Measurements from ENCODE around the gene CHM.
A peak's percentile ranks its signal among the peaks of the same experiment; 100 is the strongest.

CHM gene

GRCh38 chrX:86047174-86047935, at the start of gene CHM:
TSS of gene CHM (minus strand) at chrX:86047558. CDS start at chrX:86047532, 26 bp downstream.
- Histone ChIP-seq H3K27ac (peak within 1 kb of the TSS; percentile 60 to 89), H3K4me3 (peak within 1 kb of the TSS; percentile 80)
- peak; percentile 77 for DNase-seq (ENCODE audit: low spot score)
- no peak for TF ChIP-seq CTCF (IDR thresholded peaks at IDR 0.05)

GRCh38 chrX:86078650-86079049, 31.3 kb upstream of the CHM start:
- TF ChIP-seq CTCF (IDR thresholded peaks at IDR 0.05) = no peak
- DNase-seq (ENCODE audit: low spot score) = no peak
- H3K27ac ChIP-seq = no peak overlapping the region
- H3K4me3 ChIP-seq = no peak overlapping the region

- H3K27ac ChIP-seq = no peak overlapping the region
These were observed 19.6 kb upstream of the CHM start for GRCh38 chrX:86066998-86067397.

GRCh38 chrX:86061407-86061806, 14.0 kb upstream of the CHM start:
- TF ChIP-seq CTCF (IDR thresholded peaks at IDR 0.05) = no peak

More at GRCh38 chrX:86066998-86067397, 19.6 kb upstream of the CHM start:
- DNase-seq (ENCODE audit: low spot score) = no peak
- no peak for TF ChIP-seq CTCF (IDR thresholded peaks at IDR 0.05)
- no peak overlapping the region for H3K4me3 ChIP-seq

GRCh38 chrX:86051741-86052140, 4.4 kb upstream of the CHM start:
- DNase-seq (ENCODE audit: low spot score) = no peak
- TF ChIP-seq CTCF (IDR thresholded peaks at IDR 0.05) = no peak
- Histone ChIP-seq H3K4me3 (no peak overlapping the region), H3K27ac (no peak overlapping the region)

More at GRCh38 chrX:86061407-86061806, 14.0 kb upstream of the CHM start:
- H3K4me3 ChIP-seq = no peak overlapping the region
- H3K27ac ChIP-seq = no peak overlapping the region
- DNase-seq (ENCODE audit: low spot score) = no peak

- no peak for TF ChIP-seq CTCF (IDR thresholded peaks at IDR 0.05)
- peak overlapping the region; percentile 60 to 89 for H3K27ac ChIP-seq
- H3K4me3 ChIP-seq = peak overlapping the region; percentile 80
- no peak for DNase-seq (ENCODE audit: low spot score)
These were observed 550 bp upstream of the CHM start for GRCh38 chrX:86047936-86048280.

- Histone ChIP-seq H3K4me3 (no peak overlapping the region), H3K27ac (no peak overlapping the region)
- TF ChIP-seq CTCF (IDR thresholded peaks at IDR 0.05) = no peak
- no peak for DNase-seq (ENCODE audit: low spot score)
These were observed 3.1 kb downstream of the CHM start for GRCh38 chrX:86044216-86044615.
